ENCODE data around the gene OR1E1. TPM values are rescaled to one million over a fixed set of nuclear protein-coding genes. Genes with fewer than 3 reads are reported as not detected.
A peak's percentile ranks its signal among the peaks of the same experiment; 100 is the strongest.

Gene OR1E1
- total RNA-seq (ENCODE audit: low replicate concordance), result not detected in 2 replicates

- H2AFZ ChIP-seq (replicated peaks), result no peak within 1 kb of the TSS
- H3K9ac ChIP-seq, result no peak within 1 kb of the TSS
- no peaks in the 10 kb centered on the region for H3K36me3 ChIP-seq
- H3K4me3 ChIP-seq, result no peak within 1 kb of the TSS
- no peaks in the 10 kb centered on the region for H3K4me1 Mint-ChIP-seq
- peaks cover 3% of the 10 kb centered on the region for H3K27me3 Mint-ChIP-seq (ENCODE audit: insufficient read depth, low read depth)
- H3K36me3 Mint-ChIP-seq, result no peaks in the 10 kb centered on the region
- DNase-seq (ENCODE audit: low spot score), result no peak
- no peaks in the 10 kb centered on the region for H3K79me2 ChIP-seq (ENCODE audit: low read depth)
- no peak for TF ChIP-seq EZH2phosphoT487 (IDR thresholded peaks at IDR 0.05)
- TF ChIP-seq EZH2 (IDR thresholded peaks at IDR 0.05), result no peak
- TF ChIP-seq, protein P1, sequence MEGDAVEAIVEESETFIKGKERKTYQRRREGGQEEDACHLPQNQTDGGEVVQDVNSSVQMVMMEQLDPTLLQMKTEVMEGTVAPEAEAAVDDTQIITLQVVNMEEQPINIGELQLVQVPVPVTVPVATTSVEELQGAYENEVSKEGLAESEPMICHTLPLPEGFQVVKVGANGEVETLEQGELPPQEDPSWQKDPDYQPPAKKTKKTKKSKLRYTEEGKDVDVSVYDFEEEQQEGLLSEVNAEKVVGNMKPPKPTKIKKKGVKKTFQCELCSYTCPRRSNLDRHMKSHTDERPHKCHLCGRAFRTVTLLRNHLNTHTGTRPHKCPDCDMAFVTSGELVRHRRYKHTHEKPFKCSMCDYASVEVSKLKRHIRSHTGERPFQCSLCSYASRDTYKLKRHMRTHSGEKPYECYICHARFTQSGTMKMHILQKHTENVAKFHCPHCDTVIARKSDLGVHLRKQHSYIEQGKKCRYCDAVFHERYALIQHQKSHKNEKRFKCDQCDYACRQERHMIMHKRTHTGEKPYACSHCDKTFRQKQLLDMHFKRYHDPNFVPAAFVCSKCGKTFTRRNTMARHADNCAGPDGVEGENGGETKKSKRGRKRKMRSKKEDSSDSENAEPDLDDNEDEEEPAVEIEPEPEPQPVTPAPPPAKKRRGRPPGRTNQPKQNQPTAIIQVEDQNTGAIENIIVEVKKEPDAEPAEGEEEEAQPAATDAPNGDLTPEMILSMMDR (IDR thresholded peaks at IDR 0.05), result no peak
- H3K4me1 ChIP-seq, result no peaks in the 10 kb centered on the region
- peaks cover 10% of the 10 kb centered on the region for H3K9me3 ChIP-seq (ENCODE audit: low read depth)
- no peak within 1 kb of the TSS for H3K27ac Mint-ChIP-seq
- no peak within 1 kb of the TSS for H3K4me3 Mint-ChIP-seq
- H3K27me3 ChIP-seq, result no peaks in the 10 kb centered on the region
- no peak within 1 kb of the TSS for H3K4me2 ChIP-seq
- H3F3A ChIP-seq (ENCODE audit: low read depth), result no peaks in the 10 kb centered on the region
- H3K9me3 Mint-ChIP-seq, result peaks cover 2% of the 10 kb centered on the region
- H3K27ac ChIP-seq, result no peak within 1 kb of the TSS
- H4K20me1 ChIP-seq (ENCODE audit: low read depth), result no peaks in the 10 kb centered on the region
Observed at GRCh38 chr17:3398310-3398709, at the start of gene OR1E1. Gene OR1E1 (minus strand): TSS chr17:3398410. CDS start chr17:3398410, 0 bp downstream.

GRCh38 chr17:3447625-3448024, 49.4 kb upstream of the OR1E1 start:
- no peak overlapping the region for H3K4me2 ChIP-seq
- Mint-ChIP-seq H3K4me3 (no peak overlapping the region), H3K27me3 (ENCODE audit: insufficient read depth, low read depth) (no peaks in the 10 kb centered on the region), H3K4me1 (no peaks in the 10 kb centered on the region), H3K36me3 (no peaks in the 10 kb centered on the region), H3K27ac (no peak overlapping the region), H3K9me3 (no peaks in the 10 kb centered on the region)
- DNase-seq (ENCODE audit: low spot score), result peak; percentile 34
- TF ChIP-seq, protein P1 (IDR thresholded peaks at IDR 0.05), result peak; percentile 46
- no peak for TF ChIP-seq EZH2 (IDR thresholded peaks at IDR 0.05)
- no peaks in the 10 kb centered on the region for H3K36me3 ChIP-seq
- no peak overlapping the region for H2AFZ ChIP-seq (replicated peaks)
- H3K79me2 ChIP-seq (ENCODE audit: low read depth), result no peaks in the 10 kb centered on the region
- no peak overlapping the region for H3K9ac ChIP-seq
- H3K4me3 ChIP-seq, result no peak overlapping the region
- H4K20me1 ChIP-seq (ENCODE audit: low read depth), result no peaks in the 10 kb centered on the region
- H3K27me3 ChIP-seq, result no peaks in the 10 kb centered on the region
- H3F3A ChIP-seq (ENCODE audit: low read depth), result no peaks in the 10 kb centered on the region
- H3K9me3 ChIP-seq (ENCODE audit: low read depth), result no peaks in the 10 kb centered on the region
- H3K27ac ChIP-seq, result no peak overlapping the region
- H3K4me1 ChIP-seq, result no peaks in the 10 kb centered on the region

DNA sequence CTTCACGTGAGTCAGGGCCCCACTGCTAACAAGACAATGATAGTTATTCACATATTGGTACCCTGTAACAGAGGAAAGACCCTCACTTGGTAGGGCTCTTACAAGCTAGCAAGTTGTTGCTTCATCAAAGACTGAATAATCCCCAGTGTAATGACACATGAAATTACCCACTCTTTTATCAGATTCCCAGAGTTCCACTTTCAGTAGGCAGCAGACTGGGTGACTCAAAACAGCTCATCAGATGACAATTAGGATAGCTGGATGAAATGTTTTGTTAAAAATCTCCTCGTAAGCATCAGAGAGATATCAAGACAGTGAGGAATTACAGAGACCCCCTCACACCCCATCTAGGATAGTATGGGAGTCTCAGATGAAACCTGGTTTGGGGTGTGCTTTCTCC, 42.2 kb upstream of the OR1E1 start:
- Histone ChIP-seq H3K27me3 (peaks cover 3% of the 10 kb centered on the region), H2AFZ (replicated peaks) (no peak overlapping the region)
- no peaks in the 10 kb centered on the region for H3K36me3 Mint-ChIP-seq

More for the DNA sequence above, 42.2 kb upstream of the OR1E1 start:
- Mint-ChIP-seq H3K4me1 (no peaks in the 10 kb centered on the region), H3K27ac (no peak overlapping the region), H3K27me3 (ENCODE audit: insufficient read depth, low read depth) (no peaks in the 10 kb centered on the region), H3K4me3 (no peak overlapping the region), H3K9me3 (no peaks in the 10 kb centered on the region)
- TF ChIP-seq EZH2phosphoT487 (IDR thresholded peaks at IDR 0.05), result no peak
- no peak for TF ChIP-seq EZH2 (IDR thresholded peaks at IDR 0.05)
- TF ChIP-seq, protein P1 (IDR thresholded peaks at IDR 0.05), result no peak
- Histone ChIP-seq H3K4me2 (no peak overlapping the region), H3K79me2 (ENCODE audit: low read depth) (no peaks in the 10 kb centered on the region), H3F3A (ENCODE audit: low read depth) (no peaks in the 10 kb centered on the region), H3K4me3 (no peak overlapping the region), H3K9me3 (ENCODE audit: low read depth) (no peaks in the 10 kb centered on the region), H3K27ac (no peak overlapping the region), H3K36me3 (no peaks in the 10 kb centered on the region), H4K20me1 (ENCODE audit: low read depth) (no peaks in the 10 kb centered on the region), H3K9ac (no peak overlapping the region), H3K4me1 (no peaks in the 10 kb centered on the region)
- DNase-seq (ENCODE audit: low spot score), result no peak
